ENCODE results near the gene DLG3. TPM values are rescaled to one million over a fixed set of nuclear protein-coding genes. Genes with fewer than 3 reads are reported as not detected.

The DLG3 gene
- total RNA-seq, 1 donor from 2014 or later = 41.8 TPM

GRCh38 chrX:70456256-70456655, 11.6 kb downstream of the DLG3 start:
- Mint-ChIP-seq H3K36me3 (peaks cover 22% of the 10 kb centered on the region), H3K27me3 (no peaks in the 10 kb centered on the region), H3K27ac (peak overlapping the region; percentile 92), H3K4me3 (peak overlapping the region; percentile 94), H3K4me1 (ENCODE audit: unreplicated experiment) (peaks cover 11% of the 10 kb centered on the region), H3K9me3 (peaks cover 3% of the 10 kb centered on the region)
- no peak for TF ChIP-seq CTCF (conservative IDR thresholded peaks at IDR 0.05)
- DNase-seq (ENCODE audit: extremely low spot score, unreplicated experiment) = no peak

GRCh38 chrX:70461026-70461425, 16.4 kb downstream of the DLG3 start:
- no peaks in the 10 kb centered on the region for H3K27me3 Mint-ChIP-seq
- no peak overlapping the region for H3K27ac Mint-ChIP-seq

GRCh38 chrX:70464051-70464450, 19.4 kb downstream of the DLG3 start:
- Mint-ChIP-seq H3K9me3 (no peaks in the 10 kb centered on the region), H3K4me3 (no peak overlapping the region), H3K36me3 (peaks cover 12% of the 10 kb centered on the region), H3K27ac (no peak overlapping the region), H3K27me3 (no peaks in the 10 kb centered on the region), H3K4me1 (ENCODE audit: unreplicated experiment) (no peaks in the 10 kb centered on the region)
- no peak for TF ChIP-seq CTCF (conservative IDR thresholded peaks at IDR 0.05)
- DNase-seq (ENCODE audit: extremely low spot score, unreplicated experiment) = no peak

More at GRCh38 chrX:70461026-70461425, 16.4 kb downstream of the DLG3 start:
- H3K9me3 Mint-ChIP-seq = peaks cover 3% of the 10 kb centered on the region
- TF ChIP-seq CTCF (conservative IDR thresholded peaks at IDR 0.05) = no peak
- H3K36me3 Mint-ChIP-seq = peaks cover 22% of the 10 kb centered on the region
- DNase-seq (ENCODE audit: extremely low spot score, unreplicated experiment) = no peak
- H3K4me1 Mint-ChIP-seq (ENCODE audit: unreplicated experiment) = peaks cover 6% of the 10 kb centered on the region
- H3K4me3 Mint-ChIP-seq = no peak overlapping the region

GRCh38 chrX:70466968-70467367, 22.3 kb downstream of the DLG3 start:
- Mint-ChIP-seq H3K9me3 (peaks cover 4% of the 10 kb centered on the region), H3K36me3 (peaks cover 5% of the 10 kb centered on the region), H3K27me3 (no peaks in the 10 kb centered on the region), H3K4me1 (ENCODE audit: unreplicated experiment) (no peaks in the 10 kb centered on the region), H3K27ac (no peak overlapping the region), H3K4me3 (no peak overlapping the region)
- no peak for TF ChIP-seq CTCF (conservative IDR thresholded peaks at IDR 0.05)
- DNase-seq (ENCODE audit: extremely low spot score, unreplicated experiment) = no peak

GRCh38 chrX:70468709-70469108, 24.1 kb downstream of the DLG3 start:
- TF ChIP-seq CTCF (conservative IDR thresholded peaks at IDR 0.05) = no peak
- Mint-ChIP-seq H3K36me3 (peaks cover 5% of the 10 kb centered on the region), H3K4me1 (ENCODE audit: unreplicated experiment) (no peaks in the 10 kb centered on the region), H3K9me3 (peaks cover 4% of the 10 kb centered on the region), H3K4me3 (no peak overlapping the region), H3K27me3 (no peaks in the 10 kb centered on the region), H3K27ac (no peak overlapping the region)
- DNase-seq (ENCODE audit: extremely low spot score, unreplicated experiment) = no peak

- H3K4me1 Mint-ChIP-seq (ENCODE audit: unreplicated experiment) = no peaks in the 10 kb centered on the region
- DNase-seq (ENCODE audit: extremely low spot score, unreplicated experiment) = no peak
- no peak overlapping the region for H3K4me3 Mint-ChIP-seq
- no peaks in the 10 kb centered on the region for H3K27me3 Mint-ChIP-seq
- TF ChIP-seq CTCF (conservative IDR thresholded peaks at IDR 0.05) = no peak
- H3K9me3 Mint-ChIP-seq = peaks cover 4% of the 10 kb centered on the region
- peaks cover 5% of the 10 kb centered on the region for H3K36me3 Mint-ChIP-seq
- no peak overlapping the region for H3K27ac Mint-ChIP-seq
Measured at GRCh38 chrX:70470850-70471289, 26.2 kb downstream of the DLG3 start.
